NCI-H2171 treated with DMSO at 0.1 percent for 48 hours (cell line): Measurements from ENCODE around the gene ARID1B.
A peak's percentile ranks its signal among the peaks of the same experiment; 100 is the strongest.

ENCODE experiments used
- DNase-seq: peaks from one replicate; lab custom pipeline; 2025; lab: John Stamatoyannopoulos, UW

ARID1B gene

GRCh38 chr6:157186785-157187181 lies 409.6 kb downstream of the ARID1B start:
- no peak for DNase-seq

GRCh38 chr6:157187182-157188083 lies 410.3 kb downstream of the ARID1B start:
- peak; percentile 99 for DNase-seq

GRCh38 chr6:157188213-157188612 lies 411.0 kb downstream of the ARID1B start:
- no peak for DNase-seq

- no peak for DNase-seq
Measured at GRCh38 chr6:157193443-157193996, 416.3 kb downstream of the ARID1B start.

GRCh38 chr6:157194110-157194509 lies 416.9 kb downstream of the ARID1B start:
- no peak for DNase-seq

- DNase-seq: no peak
Measured at GRCh38 chr6:157194643-157195042, 417.5 kb downstream of the ARID1B start.

- DNase-seq: no peak
Measured at GRCh38 chr6:157196391-157196790, 419.2 kb downstream of the ARID1B start.

GRCh38 chr6:157198425-157199279 lies 421.5 kb downstream of the ARID1B start:
- DNase-seq: peak; percentile 96

- DNase-seq: no peak
Measured at GRCh38 chr6:157200117-157200516, 422.9 kb downstream of the ARID1B start.

- DNase-seq: peak; percentile 68
Measured at GRCh38 chr6:157200611-157201010, 423.4 kb downstream of the ARID1B start.

GRCh38 chr6:157201083-157201482 lies 423.9 kb downstream of the ARID1B start:
- no peak for DNase-seq

- peak; percentile 58 for DNase-seq
Measured at GRCh38 chr6:157203312-157203744, 426.1 kb downstream of the ARID1B start.

GRCh38 chr6:157203764-157204163 lies 426.6 kb downstream of the ARID1B start:
- no peak for DNase-seq

GRCh38 chr6:157205473-157206358 lies 428.5 kb downstream of the ARID1B start:
- no peak for DNase-seq

GRCh38 chr6:157206359-157206815 lies 429.2 kb downstream of the ARID1B start:
- DNase-seq: no peak

GRCh38 chr6:157207521-157208076 lies 430.4 kb downstream of the ARID1B start:
- no peak for DNase-seq

- DNase-seq: no peak
Measured at GRCh38 chr6:157209865-157210530, 432.8 kb downstream of the ARID1B start.

- DNase-seq: no peak
Measured at GRCh38 chr6:157210954-157211353, 433.8 kb downstream of the ARID1B start.

GRCh38 chr6:157211603-157212455 lies 434.7 kb downstream of the ARID1B start:
- no peak for DNase-seq
